ENCODE results near the gene CALCOCO2.
"Not testable (repeated sequence)": the region's sequence is repeated elsewhere in the genome, so short reads cannot be mapped to it uniquely, and the experiment has no call there.

CALCOCO2 gene, protein sequence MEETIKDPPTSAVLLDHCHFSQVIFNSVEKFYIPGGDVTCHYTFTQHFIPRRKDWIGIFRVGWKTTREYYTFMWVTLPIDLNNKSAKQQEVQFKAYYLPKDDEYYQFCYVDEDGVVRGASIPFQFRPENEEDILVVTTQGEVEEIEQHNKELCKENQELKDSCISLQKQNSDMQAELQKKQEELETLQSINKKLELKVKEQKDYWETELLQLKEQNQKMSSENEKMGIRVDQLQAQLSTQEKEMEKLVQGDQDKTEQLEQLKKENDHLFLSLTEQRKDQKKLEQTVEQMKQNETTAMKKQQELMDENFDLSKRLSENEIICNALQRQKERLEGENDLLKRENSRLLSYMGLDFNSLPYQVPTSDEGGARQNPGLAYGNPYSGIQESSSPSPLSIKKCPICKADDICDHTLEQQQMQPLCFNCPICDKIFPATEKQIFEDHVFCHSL

DNA sequence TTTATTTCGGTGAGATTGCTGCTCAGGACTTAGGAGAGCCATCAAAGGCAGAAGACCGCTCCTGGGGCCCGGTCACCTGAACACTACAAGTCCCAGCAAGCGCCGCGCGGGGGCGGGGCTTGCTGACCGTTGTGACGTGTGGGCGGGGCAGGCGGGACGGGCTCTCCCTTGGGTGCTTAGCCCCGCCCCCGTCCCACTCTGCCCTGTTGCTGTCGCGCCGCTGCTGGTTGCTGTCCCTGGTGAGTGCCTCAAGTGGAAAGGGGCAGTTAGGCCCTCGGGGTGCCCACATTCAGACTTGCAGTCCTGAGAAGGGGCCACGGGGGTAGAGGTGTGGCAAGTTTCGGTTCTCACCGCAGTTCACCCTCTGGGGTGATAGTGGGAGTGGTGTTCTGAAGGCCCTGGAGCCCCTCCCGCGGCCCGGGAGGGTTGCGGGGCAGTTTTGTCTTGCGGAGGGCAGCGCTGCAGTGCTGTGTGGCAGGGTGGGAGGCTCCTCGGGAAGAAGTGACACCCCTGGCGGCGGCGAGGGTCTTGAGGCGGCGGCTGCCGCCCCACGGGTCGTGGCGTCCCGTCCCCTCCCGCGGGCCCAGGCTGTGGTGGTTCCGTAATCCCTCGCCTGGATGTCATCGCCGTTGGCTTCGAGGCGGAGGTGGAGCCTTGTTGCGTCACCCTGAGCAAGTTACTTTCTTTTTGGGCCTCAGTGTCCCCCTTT is at the start of gene CALCOCO2:
Gene CALCOCO2, plus strand, starts transcription at position 196 of the 709 bp plus-strand sequence. CDS start 10,673 bp downstream, outside the sequence.
- peak; percentile 39 for DNase-seq

DNA sequence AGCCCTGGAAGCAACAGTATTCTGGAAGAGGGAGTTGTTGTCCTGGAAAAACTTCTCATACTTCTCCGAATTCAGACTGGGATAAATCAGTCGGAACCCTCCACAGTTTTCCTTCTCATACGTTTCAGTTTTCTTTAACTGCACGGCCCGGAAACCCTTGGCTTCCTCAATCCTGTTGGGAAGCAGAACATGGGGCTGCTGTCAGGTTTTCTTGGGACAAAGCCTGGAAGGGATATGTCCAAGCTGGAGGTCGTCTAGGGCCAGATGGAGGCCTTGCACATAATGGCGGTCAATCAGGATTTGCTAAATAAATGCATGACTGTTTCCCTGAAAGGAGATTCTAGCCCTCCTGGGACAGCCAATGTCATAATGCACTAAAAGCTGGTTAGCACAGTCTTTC is 43.0 kb upstream of the CALCOCO2 start:
- DNase-seq: no peak

DNA sequence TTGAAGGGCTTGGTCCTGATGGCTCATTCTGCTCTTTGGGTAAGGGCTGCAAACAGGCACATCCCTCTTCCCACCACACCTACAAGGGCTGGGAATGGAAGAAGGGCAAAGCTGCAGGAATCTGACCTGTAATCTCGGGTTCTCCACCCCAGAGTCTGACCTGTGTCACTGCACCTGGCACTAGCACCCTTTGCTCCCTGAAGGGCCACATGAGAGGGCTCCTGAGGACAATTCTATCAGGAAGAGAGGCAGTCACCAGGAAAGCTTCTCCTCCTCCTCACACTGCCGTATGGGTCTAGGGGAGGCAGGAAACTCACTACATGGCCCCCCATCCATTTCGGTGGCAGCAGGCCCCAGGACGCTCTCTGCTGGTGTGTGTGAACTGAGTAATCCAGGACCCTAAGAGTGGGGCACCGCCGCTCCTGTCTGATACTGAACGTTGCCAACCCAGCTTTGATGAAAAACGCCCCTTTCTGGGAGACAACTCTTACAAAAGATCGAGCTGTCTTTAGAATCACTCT is 40.2 kb upstream of the CALCOCO2 start:
- DNase-seq: no peak

DNA sequence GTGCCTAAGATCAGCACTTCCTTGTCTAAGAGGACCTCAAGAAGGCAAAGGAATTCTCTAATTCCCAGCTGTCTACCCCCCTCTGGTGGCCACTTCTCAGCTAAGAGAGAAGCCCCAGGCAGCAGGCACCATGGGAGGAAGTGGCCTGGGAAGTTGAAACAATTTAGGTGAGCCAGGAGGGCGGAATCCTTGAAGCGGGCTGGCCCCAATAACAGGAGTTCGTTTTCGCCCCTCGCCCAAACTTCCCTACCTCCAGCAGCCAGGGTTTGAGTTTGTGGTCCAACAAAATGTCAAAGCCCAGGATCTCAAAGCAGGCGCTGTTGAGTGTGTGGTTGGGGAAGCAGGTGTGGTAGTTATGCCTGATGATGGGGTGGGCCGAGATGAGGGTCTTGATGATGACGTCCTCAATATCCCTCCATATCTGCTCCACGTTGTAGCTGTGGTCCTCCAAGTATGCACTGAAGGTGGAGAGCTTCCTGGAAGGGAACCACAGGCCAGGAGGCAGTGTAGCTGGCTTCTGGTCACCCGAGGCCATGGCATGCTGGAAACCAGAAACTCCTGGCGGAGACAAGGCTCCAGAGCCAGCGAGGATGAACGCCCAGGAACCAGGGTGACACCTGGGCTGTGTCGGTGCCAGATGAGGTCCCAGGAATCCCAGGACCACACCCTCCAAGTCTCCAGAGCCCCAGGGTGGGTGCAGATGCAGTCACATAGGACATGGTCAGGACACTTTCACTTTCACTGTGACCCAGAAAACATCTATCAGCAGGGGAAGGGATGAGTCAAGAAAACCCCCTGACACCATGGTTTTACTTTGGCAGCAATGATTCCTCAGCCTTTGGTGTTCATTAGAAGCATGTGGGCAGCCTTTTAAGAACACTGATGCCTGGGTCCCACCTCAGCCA is 39.5 kb upstream of the CALCOCO2 start:
- peak; percentile 12 for DNase-seq

DNA sequence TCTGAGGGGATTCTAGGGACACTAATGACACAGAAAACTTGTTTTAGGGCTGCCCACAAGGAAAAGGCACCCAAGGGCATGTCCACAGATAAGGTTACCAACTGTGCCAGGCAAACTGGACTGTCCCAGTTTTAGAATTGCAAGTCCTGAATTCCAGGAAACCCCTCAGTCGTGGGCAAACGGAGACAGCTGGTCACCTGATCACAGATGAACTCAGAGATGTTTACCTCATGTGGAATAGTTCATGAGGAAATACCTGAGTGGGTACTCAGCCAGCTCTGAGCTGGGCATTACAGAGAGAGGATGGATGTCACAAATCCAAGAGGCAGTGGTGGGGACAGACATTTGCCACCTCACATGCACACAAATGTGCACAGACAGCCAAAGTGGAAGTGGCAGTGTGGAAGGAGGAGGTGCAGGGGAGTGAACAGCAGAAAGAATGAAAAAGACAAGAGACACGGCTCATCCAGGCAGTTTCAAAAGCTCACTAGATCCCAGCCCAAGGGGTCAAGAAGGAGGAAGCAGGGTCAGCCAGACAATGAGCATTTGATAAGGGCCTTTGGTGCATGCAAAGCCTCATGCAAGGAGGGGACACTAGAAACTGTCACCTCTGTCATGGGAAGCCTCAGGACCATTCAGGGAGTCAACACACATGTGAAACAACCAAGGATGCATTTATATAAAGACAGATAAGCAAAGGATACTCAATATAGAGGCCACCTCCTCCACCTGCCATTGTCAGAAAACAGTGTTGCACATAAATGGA is 38.6 kb upstream of the CALCOCO2 start:
- DNase-seq: no peak

DNA sequence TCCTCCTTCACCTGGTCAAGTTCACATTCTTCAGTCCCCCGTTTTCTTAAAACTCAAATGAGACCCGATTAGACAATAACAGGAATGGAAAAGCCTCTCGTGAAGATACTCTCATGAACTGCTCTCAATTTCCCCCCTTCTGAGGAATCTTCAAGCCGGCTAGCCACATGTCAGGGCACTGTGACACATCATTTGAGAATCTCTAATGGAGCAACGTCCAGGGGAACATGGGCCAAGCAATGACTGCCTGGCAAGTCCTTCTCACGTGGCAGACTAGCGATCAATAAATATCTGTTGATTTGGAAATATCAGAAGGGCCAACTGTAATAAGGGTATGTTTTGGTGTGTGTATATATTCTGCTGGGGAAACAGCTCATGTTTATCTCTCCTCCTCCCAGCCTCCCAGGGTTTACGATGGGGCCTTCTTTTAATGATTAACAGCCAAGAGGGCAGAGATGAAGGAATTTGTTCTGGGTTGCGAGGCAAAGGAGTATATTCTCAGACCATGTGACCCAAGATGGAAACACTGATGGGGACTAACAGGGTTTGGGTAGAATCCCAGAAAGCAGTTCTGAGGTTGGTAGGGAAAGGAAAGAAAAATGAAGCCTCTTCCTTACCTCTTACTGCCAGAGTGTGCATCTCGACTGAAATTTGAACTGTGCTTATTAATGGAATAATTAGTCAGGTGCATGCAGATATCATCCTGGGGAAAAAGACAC is 35.2 kb upstream of the CALCOCO2 start:
- no peak for DNase-seq

DNA sequence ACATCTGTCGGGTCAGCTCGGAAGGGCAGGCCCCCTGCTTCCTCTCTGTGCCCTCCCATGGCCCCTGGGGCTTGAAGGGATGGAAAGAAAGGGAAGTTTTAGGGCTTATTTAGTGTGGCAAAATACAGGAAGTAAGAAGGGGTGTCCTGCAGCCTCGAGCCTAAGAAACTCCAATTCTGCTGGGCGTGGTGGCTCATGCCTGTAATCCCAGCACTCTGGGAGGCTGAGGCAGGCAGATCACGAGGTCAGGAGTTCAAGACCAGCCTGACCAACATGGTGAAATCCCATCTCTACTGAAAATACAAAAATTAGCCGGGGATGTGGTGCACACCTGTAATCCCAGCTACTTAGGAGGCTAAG is 34.7 kb upstream of the CALCOCO2 start:
- DNase-seq: not testable (repeated sequence)

DNA sequence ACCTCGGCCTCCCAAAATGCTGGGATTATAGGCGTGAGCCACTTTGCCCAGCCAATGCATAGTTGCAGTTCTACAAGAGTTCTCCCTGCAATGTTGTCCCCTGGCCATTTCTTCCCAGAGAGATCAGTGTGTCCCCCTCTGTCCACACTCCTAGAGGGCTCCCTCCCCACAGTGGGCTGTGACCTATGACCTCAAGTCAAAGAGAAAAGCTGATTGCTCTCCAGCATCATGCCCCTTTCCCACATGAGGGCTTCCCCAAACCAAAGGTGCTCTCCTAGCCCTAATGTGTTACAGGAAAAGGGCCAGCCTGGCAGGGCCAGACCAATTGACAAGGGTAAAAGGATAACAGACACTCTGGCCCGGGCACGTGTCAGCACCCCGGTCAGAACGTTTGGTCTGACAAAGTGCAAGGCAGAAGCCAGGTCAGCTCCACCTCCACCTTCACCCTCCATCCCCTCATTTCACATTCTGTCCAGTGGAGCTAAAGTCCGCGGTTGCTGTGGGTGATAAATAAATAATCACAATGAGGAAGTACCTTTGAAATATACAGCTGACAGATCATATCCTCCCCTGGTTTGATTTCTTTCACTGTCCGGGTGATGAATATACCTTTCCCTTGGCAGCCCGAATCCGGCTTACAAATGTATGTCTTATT is 31.6 kb upstream of the CALCOCO2 start:
- DNase-seq: no peak

DNA sequence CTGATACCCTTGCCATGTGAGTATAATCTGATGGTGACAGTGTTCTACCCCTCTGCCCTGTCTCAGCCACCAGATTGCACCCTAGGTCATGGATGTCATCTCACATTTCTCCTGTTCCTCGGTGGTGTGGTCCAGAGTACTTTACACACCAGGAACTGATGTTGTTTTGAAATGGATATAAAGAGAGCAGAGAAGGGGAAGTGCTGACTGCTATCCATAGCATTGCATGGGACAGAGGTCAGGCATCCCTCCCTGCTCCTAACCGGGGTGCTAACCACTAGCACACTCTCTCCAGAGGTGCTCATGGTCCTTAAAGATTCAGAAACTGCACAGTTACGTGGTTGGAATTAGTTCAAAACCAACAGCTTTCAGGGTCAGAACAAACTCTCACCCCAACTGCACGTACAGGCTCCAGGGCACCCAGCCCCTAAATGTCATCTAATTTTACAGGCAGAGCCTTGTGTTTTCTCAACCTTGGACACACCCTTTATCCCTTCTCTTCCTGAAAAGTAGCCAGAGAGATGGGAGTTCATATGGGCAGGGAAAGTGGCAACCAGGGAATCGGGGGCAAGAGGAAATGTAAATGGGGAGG is 30.1 kb upstream of the CALCOCO2 start:
- DNase-seq: no peak

DNA sequence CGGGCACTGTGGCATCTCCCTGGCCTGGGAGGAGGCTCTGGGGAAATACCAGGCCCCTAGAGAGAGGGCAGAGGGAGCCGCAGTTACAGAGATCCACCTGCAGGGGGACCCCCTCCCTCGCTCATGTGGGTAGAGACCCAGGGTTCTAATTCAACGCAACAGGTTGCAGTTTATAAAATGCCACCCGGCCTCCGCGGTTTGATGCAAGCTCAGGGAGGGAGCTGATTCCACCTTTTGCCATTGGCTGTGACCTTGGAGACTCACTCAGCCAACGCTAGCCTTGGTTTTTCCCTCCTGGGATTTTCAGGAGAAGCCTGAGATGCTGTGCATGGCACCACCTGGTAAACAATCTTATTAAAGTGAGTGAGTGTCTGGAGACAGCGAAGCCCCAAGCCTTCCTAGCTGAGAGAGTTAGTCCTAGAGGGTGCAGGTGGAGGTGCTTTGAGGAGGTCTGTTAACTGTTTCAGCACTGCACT is 25.9 kb upstream of the CALCOCO2 start:
- no peak for DNase-seq

DNA sequence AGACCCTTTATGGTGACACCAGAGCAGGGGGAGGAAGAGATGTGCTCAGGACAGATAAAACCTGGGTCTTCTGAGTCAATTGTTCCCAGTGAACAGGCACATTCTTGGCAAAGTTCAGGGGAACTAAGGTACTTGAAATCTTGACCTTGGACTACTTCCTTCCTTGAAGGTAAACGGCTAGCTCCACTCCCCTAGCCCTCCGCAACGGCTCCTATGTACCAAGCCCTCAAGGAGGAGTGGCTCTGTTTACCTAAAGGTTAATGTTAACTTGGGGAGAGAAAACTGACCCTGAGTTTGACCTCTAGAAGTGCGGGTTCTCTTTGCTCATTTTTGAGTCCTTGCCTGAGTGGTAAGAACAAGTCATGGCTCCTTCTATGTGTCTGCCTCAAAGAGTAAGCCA is 21.7 kb upstream of the CALCOCO2 start:
- DNase-seq: no peak

DNA sequence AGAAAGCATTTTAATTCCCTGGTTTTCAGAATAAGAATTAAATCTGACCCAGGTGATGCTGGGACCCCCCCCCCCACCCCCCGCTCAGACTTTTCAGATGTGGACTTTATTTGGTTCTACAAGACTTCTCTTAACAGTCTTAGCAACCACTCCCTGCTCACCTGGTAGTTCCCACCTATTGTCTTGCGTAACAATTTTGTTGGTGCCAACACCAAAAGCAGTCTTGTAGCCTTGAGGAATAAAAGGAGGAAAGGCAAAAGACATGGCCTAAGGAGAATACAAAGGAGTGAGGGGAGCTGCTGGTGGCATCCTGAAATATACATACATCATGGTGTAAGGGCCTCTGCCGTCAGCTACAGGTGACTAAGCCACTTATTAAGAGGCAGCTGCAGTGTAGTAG is 18.8 kb upstream of the CALCOCO2 start:
- DNase-seq: no peak

DNA sequence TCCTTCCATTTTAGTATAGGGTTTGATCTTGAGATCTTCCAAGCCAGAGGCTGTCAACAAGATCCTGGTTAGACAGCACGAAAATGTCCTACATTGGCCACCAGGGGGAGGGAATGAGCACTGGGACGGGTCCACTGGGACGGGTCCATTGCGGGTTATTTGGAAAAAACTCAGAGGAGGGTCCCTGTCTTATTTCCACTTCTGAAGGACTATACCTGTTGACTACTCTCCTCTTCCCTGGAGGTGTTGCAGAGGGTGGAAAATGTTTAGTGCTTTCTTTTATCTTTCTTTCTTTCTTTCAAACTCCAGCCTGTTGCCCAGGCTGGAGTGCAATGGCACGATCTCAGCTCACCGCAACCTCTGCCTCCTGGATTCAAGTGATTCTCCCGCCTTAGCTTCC is 16.3 kb upstream of the CALCOCO2 start:
- no peak for DNase-seq

DNA sequence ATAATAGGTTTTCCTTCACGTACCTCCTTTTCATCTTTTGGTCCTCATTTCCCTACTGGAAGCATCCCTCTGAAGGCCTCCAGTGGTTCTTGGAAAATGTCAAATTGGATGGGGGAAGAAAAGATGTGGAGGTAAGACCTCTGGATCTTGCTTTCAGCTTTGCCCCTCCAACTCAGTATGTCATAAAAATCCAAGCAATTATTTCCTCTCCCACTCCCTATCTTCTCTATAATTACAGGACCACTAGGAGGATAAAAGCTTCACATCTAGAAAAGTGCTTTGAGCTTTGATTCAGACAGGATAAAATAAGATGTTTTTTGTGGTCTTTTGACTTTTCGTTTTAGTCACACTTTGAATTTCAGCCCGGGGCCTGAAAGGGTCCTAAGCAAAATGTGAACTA is 15.5 kb upstream of the CALCOCO2 start:
- DNase-seq: no peak

DNA sequence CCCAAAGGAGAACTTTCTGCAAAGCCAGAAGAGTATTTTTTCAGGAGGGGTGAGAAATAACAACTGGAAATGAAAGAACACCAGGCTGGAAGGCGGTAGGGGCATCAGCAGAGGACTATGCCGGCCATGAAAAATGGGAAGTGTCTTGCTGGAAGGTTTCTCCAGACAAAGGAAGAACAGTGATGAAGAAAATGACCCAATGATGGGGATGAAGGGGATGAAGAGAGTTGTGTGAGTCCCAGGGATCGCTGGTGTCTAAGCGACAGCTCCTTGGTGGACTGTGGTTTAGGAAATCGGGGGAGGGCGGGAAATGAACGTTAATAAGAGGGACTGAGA is 14.4 kb upstream of the CALCOCO2 start:
- DNase-seq: no peak

DNA sequence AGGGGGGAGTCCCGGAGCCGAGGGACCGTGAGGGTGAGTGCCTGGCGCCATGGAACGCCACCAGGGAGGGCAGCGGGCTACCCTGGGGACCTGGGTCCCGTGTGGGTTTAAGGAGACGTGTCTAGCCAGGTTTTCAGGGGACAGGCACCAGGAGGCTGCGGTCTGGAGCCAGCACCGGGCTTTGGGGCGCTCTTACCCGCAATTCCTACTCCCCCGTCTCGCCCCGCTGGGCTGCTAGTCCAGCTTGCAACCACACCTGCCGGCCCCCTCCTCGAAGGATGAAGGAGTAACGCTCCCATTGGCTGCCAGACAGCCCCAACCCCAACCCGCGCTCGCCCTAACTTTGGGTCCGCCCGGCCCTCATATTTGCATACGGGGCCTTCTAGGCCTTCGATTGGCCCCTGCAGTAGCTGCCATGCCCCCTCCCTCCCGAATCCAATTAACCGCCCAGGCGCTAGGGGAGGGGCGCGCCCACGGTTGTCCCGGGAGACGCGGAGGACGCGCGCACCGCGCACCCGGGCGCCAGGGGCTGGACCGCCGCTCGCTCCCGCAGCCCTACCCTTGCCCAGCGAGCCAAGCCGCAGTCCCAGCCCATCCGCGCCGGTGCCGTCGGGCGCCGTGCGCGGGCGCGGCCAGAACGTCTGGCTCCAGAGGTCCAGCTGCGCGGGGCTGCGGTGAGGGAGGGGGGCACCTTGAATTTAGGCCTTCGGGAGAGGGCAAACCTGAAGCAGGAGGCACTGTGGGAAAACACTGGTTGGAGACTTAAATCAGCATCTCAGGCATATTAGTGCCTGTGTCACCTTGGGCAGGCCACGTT is 13.9 kb upstream of the CALCOCO2 start, which contains the start of gene TTLL6:
Gene TTLL6, minus strand, starts transcription at position 456 of the 817 bp plus-strand sequence. Its CDS starts 157 bp downstream, at position 299.
- peak; percentile 90 for DNase-seq

DNA sequence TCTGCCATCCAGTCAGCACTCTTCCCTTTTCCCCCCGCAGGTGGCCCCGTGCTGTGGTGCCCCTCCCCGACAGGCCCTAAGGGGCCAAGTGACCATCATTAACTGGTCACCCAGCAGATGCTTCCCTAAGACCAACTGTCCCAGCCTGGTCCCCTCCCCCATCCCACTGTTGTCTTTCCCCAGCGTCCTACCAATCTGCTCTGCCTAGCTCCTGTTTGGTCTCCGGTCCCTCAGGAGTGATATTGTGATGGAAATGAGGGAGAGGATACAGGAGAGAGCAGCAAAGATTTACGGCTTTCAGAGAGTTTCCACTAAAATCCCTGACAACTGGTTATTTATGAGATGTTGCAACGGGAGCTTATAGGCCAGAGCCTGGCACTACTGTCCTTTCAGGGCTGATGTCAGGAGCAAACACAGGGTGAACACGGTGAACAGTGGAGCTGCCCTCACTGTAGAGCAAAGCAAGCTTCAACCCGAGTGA is 12.4 kb upstream of the CALCOCO2 start:
- DNase-seq: peak; percentile 38

DNA sequence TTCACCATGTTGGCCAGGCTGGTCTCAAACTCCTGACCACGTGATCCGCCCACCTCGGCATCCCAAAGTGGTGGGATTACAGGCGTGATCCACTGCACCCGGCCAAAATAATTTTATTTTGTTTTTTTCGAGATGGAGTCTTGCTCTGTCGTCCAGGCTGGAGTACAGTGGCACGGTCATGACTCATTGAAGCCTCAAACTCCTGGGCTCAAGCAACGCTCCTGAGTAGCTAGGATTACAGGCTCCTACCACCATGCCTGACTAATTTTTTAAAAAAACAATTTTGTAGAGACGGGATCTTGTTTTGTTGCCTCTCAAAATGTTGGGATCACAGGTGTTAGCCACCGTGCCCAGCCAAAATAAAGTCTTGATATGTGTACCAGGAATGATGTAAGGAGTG is 11.4 kb upstream of the CALCOCO2 start:
- no peak for DNase-seq

DNA sequence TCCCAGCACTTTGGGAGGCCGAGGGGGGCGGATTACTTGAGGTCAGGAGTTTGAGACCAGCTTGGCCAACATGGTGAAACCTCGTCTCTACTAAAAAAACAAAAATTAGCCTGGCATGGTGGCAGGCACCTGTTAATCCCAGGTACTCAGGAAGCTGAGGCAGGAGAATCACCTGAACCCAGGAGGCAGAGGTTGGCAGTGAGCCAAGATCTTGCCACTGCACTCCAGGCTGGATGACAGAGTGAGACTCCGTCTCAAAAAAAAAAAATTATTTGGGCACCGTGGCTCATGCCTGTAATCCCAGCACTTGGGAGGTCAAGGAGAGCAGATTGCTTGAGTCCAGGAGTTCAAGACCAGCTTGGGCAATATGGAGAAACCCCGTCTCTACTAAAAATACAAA is 9.9 kb upstream of the CALCOCO2 start:
- not testable (repeated sequence) for DNase-seq
